ENCODE results near the gene PTGDS.
A peak's percentile ranks its signal among the peaks of the same experiment; 100 is the strongest.

Gene PTGDS

GRCh38 chr9:137011907-137012675 is 34.8 kb downstream of the PTGDS start:
- DNase-seq, result no peak

- DNase-seq, result no peak
These were observed 35.6 kb downstream of the PTGDS start for GRCh38 chr9:137012694-137013570.

- no peak for DNase-seq
These were observed 36.3 kb downstream of the PTGDS start for GRCh38 chr9:137013571-137013940.

- DNase-seq, result no peak
These were observed 36.9 kb downstream of the PTGDS start for GRCh38 chr9:137014166-137014565.

DNA sequence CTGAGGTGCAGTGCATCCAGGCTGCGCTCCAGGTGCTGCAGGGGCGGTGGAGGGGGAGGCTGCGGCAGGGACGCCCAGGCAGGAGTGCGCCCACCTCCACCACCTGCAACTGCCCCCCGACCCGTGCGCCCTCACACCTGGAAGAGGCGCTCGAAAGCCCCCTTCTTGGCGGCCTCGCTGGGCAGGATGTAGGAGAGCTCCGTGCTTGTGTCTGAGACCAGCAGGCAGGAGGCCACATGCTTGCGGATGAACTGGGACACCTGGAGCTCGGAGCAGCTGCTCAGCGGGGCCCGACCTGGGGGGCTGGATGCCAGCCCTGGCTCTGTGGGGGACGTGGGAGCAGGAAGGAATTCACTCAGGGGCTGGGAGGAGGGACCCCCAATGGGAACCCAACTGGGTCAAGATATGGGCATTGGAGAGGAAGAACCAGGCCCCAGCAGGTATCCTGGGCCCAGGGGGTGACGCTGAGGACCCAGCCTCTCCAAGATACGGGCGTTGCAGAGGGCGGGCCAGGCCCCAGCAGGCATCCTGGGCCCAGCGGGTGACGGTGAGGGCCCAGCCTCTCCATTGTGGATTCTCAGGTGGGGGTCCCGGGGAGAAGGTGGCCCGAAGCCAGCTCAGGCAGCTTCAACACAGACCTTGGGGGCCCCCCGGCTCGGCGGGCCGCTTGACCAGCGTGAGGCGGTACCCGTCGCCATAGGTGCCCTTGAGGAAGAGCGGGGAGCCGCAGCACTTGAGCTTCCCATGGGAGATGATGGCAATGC is 37.7 kb downstream of the PTGDS start:
- no peak for DNase-seq

- no peak for DNase-seq
These were observed 38.2 kb downstream of the PTGDS start for GRCh38 chr9:137015540-137015930.

DNA sequence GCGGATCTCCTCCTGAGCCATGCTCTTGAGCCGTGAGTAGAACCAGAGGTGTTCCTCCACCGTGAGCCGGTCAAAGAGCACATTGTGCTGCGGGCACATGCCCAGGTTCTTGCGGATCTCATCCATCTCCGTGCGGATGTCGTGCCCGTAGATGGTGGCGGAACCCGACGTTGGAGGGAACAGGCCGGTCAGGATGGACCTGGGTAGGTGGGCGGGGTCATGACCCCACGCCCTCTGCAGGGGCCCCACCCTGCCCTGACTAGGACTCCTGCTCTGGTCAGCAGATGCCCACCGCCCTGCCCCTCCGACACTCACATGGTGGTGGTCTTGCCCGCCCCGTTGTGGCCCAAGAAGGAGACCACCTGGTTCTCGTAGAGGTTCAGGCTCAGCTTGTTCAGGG is 38.7 kb downstream of the PTGDS start:
- DNase-seq, result no peak

- no peak for DNase-seq
These were observed 39.1 kb downstream of the PTGDS start for GRCh38 chr9:137016436-137016835.

GRCh38 chr9:137017071-137017470 is 39.8 kb downstream of the PTGDS start:
- DNase-seq, result no peak

DNA sequence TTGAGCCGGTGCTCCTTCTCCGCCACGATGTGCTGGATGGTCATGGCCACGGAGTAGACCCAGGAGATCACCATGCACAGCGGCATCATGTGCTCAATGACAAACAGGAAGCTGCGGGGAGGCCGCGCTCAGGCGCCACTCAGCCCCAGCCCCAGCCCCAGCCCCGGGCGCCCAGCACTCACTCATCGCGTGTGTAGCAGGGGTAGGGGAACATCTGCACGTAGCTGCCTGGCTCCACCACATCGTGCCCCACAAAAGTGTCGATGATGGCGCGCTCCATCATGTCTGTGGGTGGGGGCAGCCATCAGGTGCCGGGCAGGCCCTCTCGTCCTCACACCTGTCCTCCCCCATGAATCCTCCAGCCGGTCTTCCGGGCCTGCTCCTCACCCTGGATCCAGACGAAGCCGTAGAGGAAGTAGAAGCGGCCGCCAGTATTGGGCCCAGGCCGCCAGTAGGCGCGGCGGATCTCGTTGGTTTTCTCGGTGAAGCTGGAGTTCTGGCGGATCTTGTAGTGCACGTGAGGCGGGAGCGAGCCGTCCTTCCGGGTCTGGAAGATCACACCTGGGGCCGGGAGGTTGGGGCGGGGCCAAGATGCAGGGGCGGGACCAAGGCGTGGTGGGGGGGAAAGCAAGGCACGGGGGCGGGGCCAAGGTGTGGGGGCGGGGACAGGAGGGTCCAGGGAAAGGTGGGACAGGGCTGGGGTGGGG is 40.6 kb downstream of the PTGDS start:
- DNase-seq, result no peak

DNA sequence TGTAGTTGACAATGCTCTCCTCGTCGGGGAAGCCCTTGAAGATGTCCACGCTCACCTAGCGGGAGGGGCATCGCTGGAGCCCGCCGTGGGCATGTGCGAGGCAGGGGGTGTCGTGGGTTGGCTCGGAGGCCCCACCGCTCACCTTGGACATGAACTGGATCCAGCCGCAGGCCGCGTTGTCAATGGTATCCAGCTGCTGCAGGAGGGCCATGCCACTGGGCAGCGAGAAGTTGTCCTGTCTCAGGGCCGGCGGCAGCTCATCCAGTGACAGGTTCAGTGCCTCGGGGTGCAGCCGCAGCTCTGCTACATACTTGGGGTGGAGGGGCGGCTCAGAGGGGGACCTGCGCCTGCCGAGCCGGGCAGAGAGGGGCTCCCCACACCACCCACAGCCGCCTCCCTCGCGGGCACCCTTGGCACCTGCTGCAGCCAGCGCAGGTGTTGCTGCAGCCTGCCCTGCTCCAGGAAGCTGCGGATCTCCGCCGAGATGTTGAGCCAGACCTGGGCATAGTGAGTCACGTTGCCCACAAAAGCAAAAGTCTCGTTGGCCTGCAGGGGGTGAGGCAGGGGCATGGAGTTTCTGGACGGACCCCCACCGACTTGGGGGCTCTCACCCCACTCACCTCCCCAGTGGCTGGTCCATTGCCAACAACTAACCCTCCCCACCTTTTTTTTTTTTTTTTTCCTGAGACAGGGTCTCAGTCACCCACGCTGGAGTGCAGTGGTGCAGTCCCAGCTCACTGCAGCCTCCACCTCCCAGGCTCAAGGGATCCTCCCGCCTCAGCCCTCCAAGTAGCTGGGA is 41.7 kb downstream of the PTGDS start:
- DNase-seq, result no peak

GRCh38 chr9:137019891-137020683 is 42.8 kb downstream of the PTGDS start:
- DNase-seq, result no peak

DNA sequence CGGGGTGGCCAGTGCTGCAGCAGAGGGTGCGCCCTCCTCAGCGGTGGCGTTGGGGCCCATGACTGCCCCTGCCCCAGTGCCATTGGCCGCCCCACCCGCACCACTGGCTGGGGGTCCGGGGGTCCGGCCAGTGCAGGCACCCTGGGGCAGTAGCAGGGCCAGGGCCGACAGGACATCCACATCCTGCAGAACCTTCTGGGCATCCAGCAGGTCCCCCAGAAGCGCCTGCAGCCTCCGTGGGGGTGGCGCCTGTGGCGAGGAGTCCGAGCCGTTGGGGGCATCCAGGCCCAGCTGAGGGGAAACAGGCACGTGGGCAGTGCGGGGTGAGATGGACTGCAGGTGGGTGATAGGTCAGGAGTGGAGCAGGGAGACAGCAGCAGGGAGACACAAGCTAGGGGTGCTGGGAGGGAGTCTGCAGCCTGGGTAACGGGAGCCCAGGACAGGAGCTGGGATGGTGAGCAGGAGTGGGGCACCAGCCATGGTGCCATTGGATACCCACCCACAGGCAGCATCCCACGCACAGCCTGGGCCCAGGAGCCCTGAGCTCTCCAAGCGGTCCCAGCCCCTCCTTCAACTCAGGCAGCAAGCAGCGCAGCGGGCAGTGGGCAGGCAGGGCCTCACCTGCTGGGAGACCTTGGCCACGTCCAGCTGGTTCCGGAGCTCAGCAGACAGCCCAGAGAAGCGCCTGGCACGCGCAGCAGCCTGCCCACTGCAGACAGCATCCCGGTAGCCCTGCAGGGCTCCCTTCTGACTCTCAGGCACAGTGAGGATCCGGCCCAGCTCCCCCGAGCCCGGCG is 43.7 kb downstream of the PTGDS start:
- no peak for DNase-seq

DNA sequence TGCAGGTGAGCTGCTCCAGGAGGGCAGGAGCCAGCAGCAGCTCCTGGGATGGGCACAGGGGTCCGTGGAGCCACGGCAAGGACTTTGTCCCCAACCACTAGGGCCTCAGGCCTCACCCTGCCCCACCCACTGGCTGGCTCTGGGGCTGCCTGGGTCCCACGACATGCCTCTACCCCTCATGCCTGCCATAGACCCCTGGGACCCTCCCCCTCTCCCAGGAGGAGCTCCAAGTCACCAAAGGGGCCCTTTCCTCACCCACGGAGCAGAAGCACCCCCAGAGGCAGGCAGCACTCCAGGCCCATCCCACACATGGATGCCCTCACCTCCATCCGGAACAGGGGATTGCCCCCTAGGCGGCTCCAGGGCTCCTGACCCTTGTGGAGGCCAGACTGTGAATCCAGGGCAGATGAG is 44.3 kb downstream of the PTGDS start:
- DNase-seq, result no peak

GRCh38 chr9:137021979-137022661 is 44.8 kb downstream of the PTGDS start:
- peak; percentile 20 for DNase-seq

DNA sequence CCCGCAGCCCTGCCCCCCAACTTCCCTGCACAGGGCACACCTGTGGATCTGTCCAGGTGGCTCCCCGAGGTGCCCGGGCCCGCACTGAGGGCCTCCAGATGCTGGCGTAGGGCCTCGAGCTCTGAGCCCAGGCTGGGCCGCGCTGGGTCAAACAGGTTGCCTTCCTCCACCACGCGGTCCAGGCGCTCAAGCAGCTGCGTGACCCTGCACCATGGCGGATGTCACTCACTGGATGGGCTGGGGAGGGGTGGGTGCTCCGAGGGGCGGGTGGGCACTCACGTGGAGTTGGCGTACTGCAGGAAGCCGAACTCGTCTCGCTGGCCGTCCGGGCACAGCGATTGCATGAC is 45.3 kb downstream of the PTGDS start:
- DNase-seq, result no peak

DNA sequence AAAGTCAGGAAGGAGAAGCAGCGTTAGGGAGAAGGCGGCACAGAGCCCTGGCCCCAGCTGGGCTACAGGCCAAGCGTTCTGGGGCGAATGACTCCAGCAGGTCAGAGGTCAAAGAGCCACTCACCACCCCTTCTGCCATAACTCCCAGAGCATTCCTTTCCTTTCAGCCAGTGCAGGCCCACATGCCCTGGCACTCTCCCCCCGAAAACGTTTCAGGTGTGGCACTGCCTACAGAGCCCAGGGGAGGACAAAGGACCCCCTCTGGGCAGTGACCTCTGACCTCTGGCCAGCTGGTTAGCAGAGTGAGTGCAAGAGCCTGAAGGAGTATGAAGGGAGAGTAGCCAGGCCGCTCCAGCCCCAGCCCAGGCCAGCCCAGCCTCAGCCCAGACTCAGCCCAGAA is 45.9 kb downstream of the PTGDS start:
- DNase-seq, result no peak

DNA sequence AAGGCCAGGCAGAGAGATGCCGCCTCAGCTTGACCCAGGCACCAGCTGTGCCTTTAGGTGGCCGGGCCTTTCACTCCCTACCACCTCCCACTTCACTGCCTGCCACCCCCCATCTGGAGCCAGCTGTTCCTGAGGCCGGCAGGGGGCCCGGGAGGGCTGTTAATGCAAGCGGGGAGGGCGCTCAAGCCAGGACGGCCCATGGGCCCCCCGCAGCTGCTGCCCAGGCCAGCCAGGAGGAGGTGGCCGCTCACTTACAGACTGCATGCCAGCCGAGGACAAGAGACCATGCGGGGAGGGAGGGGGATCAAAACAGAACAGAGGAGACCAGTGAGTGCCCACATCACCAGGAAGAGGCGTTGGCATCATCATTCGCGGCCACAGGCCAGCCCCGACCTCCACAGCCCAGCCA is 46.3 kb downstream of the PTGDS start:
- DNase-seq, result no peak

GRCh38 chr9:137025517-137025966 is 48.2 kb downstream of the PTGDS start:
- no peak for DNase-seq
